Thymus (tissue), 2 donors: ENCODE results near the gene TPH2. TPM values are rescaled to one million over a fixed set of nuclear protein-coding genes. Genes with fewer than 3 reads are reported as not detected.

Experiments
- polyA plus RNA-seq: library from polyadenylated mRNA; stranded (reverse); fragments of 200-250 nt; gene quantifications from one replicate; pipeline ENCODE4 v1.2.3, GENCODE V29; 2013
- total RNA-seq: library from RNA; stranded (reverse); fragments of 120-200 nt; gene quantifications from one replicate; pipeline ENCODE4 v1.2.4, GENCODE V29; 2013
- donor health status: healthy.

The TPH2 gene
- total and polyA plus RNA-seq, 2 donors, result 0.07 TPM; not detected in 1

Other genes with a start within 250 kb of the TPH2 start
- gene RAB21, start 184.0 kb upstream of the TPH2 start, total RNA-seq, result 36.8 TPM
- 21.9 TPM for gene RAB21, start 184.0 kb upstream of the TPH2 start, polyA plus RNA-seq
- 20.8 TPM for gene TBC1D15, start 99.1 kb upstream of the TPH2 start, total RNA-seq
- gene TBC1D15, start 99.1 kb upstream of the TPH2 start, polyA plus RNA-seq, result 59.9 TPM